Endothelial cell of umbilical vein (primary cell): ENCODE data around the gene CRIM1. TPM values are rescaled to one million over a fixed set of nuclear protein-coding genes. Genes with fewer than 3 reads are reported as not detected.
A peak's percentile ranks its signal among the peaks of the same experiment; 100 is the strongest.

Experiments
- BruUV-seq: library from RNA; stranded (reverse); fragments of 400-500 nt; replicated peaks from 2 replicates; lab custom pipeline; 2021; lab: Mats Ljungman, UMichigan
- CTCF ChIA-PET: fragments of 300-600, 350-600 bp; sonication (Branson Sonifier 250); formaldehyde crosslinking; loops from one replicate; lab custom pipeline; 2021; ENCODE audit warnings: antibody characterized with exemption, inconsistent platforms; lab: Charles Lee
- POLR2A ChIA-PET: fragments of 300-600, 350-600 bp; sonication (Branson Sonifier 250); formaldehyde crosslinking; loops from one replicate; lab custom pipeline; 2021; ENCODE audit warnings: antibody characterized with exemption, inconsistent platforms; lab: Charles Lee
- DNase-seq: peaks from one replicate; pipeline ENCODE4 v3.0.0-alpha.2; 2011; ENCODE audit warnings: low read depth, low spot score
- FAIRE-seq: peaks from 2 replicates; lab custom pipeline; 2011; peaks lifted over from hg19 to GRCh38; lab: Jason Lieb, UNC
- H2AFZ ChIP-seq: 2 replicates; pipeline ENCODE4 v1.6.0; 2012; ENCODE audit warnings: low read depth, low read length, control low read depth, inconsistent platforms
- H3K27ac ChIP-seq: 2 replicates; pipeline ENCODE4 v1.5.1; 2011; ENCODE audit warnings: low read depth, mild to moderate bottlenecking, control low read depth, low read length, moderate library complexity; ENCODE audit not compliant: insufficient read depth
- H3K27me3 ChIP-seq, 2 experiments: 2 replicates each; pipeline versions ENCODE4 v1.6.0 to v1.6.1; 2011; ENCODE audit warnings: low read length in 2 of 2, mixed read lengths in 1 of 2; ENCODE audit not compliant: control insufficient read depth in 2 of 2, insufficient read depth in 2 of 2
- H3K36me3 ChIP-seq, 2 experiments: 2 replicates in 1 of 2; 3 replicates in 1 of 2; pipeline ENCODE4 v1.5.1; 2011; ENCODE audit warnings: low read length in 2 of 2, mild to moderate bottlenecking in 1 of 2, moderate library complexity in 1 of 2; ENCODE audit not compliant: control insufficient read depth in 2 of 2, insufficient read depth in 2 of 2; ENCODE audit errors: extremely low read depth in 1 of 2
- H3K4me1 ChIP-seq: 3 replicates; pipeline ENCODE4 v1.5.1; 2011; ENCODE audit warnings: mild to moderate bottlenecking, low read length; ENCODE audit not compliant: control insufficient read depth, insufficient read depth; ENCODE audit errors: extremely low read depth
- H3K4me2 ChIP-seq: 2 replicates; pipeline ENCODE4 v1.6.1; 2011; ENCODE audit warnings: low read length, control low read depth, mixed read lengths; ENCODE audit not compliant: insufficient read depth
- H3K4me3 ChIP-seq, 3 experiments: fragments of 200-600 bp in 1 of 3; sonication (generic), shearing (Covaris generic) in 1 of 3; replicated peaks in 1 of 3; 2 replicates each; pipeline ENCODE4 v1.5.1; 2011 to 2016; ENCODE audit warnings: control low read depth in 3 of 3, low read length in 3 of 3, mild to moderate bottlenecking in 2 of 3, inconsistent platforms in 1 of 3, low read depth in 1 of 3, moderate library complexity in 1 of 3; ENCODE audit not compliant: insufficient read depth in 1 of 3
- H3K79me2 ChIP-seq: 2 replicates; pipeline ENCODE4 v1.6.0; 2012; ENCODE audit warnings: low read length, inconsistent platforms; ENCODE audit not compliant: control insufficient read depth, insufficient read depth
- H3K9ac ChIP-seq: replicated peaks from 2 replicates; pipeline ENCODE3; 2011; ENCODE audit warnings: low read length, control low read depth; ENCODE audit not compliant: insufficient read depth; ENCODE audit errors: extremely low read depth
- H3K9me1 ChIP-seq: replicated peaks from 3 replicates; pipeline ENCODE4 v1.6.0; 2011; ENCODE audit warnings: mild to moderate bottlenecking, low read length; ENCODE audit not compliant: control insufficient read depth, insufficient read depth; ENCODE audit errors: extremely low read depth
- H3K9me3 ChIP-seq: replicated peaks from 2 replicates; pipeline ENCODE4 v1.5.1; 2012; ENCODE audit warnings: low read length, inconsistent platforms; ENCODE audit not compliant: control insufficient read depth, insufficient read depth
- H4K20me1 ChIP-seq: replicated peaks from 2 replicates; pipeline ENCODE3; 2011; ENCODE audit warnings: mild to moderate bottlenecking, low read length; ENCODE audit not compliant: control insufficient read depth, insufficient read depth; ENCODE audit errors: extremely low read depth
- EZH2 ChIP-seq: IDR thresholded peaks from 2 replicates; pipeline ENCODE4 v1.6.1; 2012; ENCODE audit warnings: borderline replicate concordance, low read depth, mild to moderate bottlenecking, moderate library complexity, low read length, inconsistent platforms; ENCODE audit not compliant: severe bottlenecking
- FOS ChIP-seq: IDR thresholded peaks from 2 replicates; pipeline ENCODE4 v1.6.1; 2011; ENCODE audit warnings: mild to moderate bottlenecking, low read length, moderate library complexity, borderline replicate concordance; ENCODE audit not compliant: insufficient read depth
- GATA2 ChIP-seq: IDR thresholded peaks from 2 replicates; pipeline ENCODE4 v1.7.0; 2011; ENCODE audit warnings: low read depth, mild to moderate bottlenecking, moderate library complexity, mixed read lengths, low read length; ENCODE audit not compliant: insufficient read length, insufficient read depth
- JUN ChIP-seq: IDR thresholded peaks from 2 replicates; pipeline ENCODE4 v1.6.1; 2011; ENCODE audit warnings: borderline replicate concordance, low read depth; ENCODE audit not compliant: insufficient read length, insufficient read depth
- MYC ChIP-seq: IDR thresholded peaks from one replicate; pipeline ENCODE4 v1.6.1; 2011; ENCODE audit warnings: mild to moderate bottlenecking, low read depth, low read length
- POLR2A ChIP-seq: IDR thresholded peaks from 2 replicates; pipeline ENCODE4 v1.6.1; 2012; ENCODE audit warnings: low read depth, mild to moderate bottlenecking, control low read depth, low read length
- POLR2AphosphoS5 ChIP-seq: IDR thresholded peaks from 2 replicates; pipeline ENCODE4 v1.6.1; 2012; ENCODE audit warnings: low read depth, mild to moderate bottlenecking, control low read depth, low read length, moderate library complexity; ENCODE audit not compliant: insufficient read depth
- dilution Hi-C: fragments of 300-500 bp; cut with MboI; formaldehyde crosslinking; loops from one replicate; pipeline ENCODE4 v1.15.0; 2019; ENCODE audit warnings: low sequenced_read_pairs; ENCODE audit not compliant: extremely low pct_ligation_motif_present
- intact Hi-C: fragments of 100-400 bp; cut with micrococcal nuclease; formaldehyde crosslinking; loops from one replicate; pipeline ENCODE4 v1.10.0; 2022
- polyA plus RNA-seq, 4 experiments: library from polyadenylated mRNA; depleted of rRNA in 3 of 4; stranded (reverse) in 3 of 4; unstranded in 1 of 4; fragments of >200 nt; gene quantifications; 2 replicates each; pipeline versions ENCODE4 v1.2.1 to v1.2.3, GENCODE V29; 2011 to 2012; ENCODE audit warnings: missing spikeins in 1 of 4
- total RNA-seq: library from RNA; stranded (reverse); gene quantifications from 2 replicates; pipeline ENCODE4 v1.2.3, GENCODE V29; 2021
- TF ChIP-seq, protein P1 (sequence below): IDR thresholded peaks from 2 replicates; pipeline ENCODE4 v1.6.1; 2011; ENCODE audit not compliant: insufficient read depth, insufficient read length
- TF ChIP-seq, protein P2 (sequence below), 2 donors: IDR thresholded peaks; 1 replicate in 1 of 2; 2 replicates in 1 of 2; pipeline ENCODE4 v1.5.1; 2011; ENCODE audit warnings: low read length in 2 of 2, mild to moderate bottlenecking in 2 of 2, moderate library complexity in 2 of 2, control low read depth in 1 of 2, inconsistent platforms in 1 of 2, low read depth in 1 of 2; ENCODE audit not compliant: insufficient read depth in 1 of 2; ENCODE audit errors: extremely low read depth in 1 of 2

CRIM1 gene
- total and polyA plus RNA-seq, 2 donors (not counting 3 experiments of a cell fraction or from before 2014, with no cell fraction given) = 422 to 649 TPM

DNA sequence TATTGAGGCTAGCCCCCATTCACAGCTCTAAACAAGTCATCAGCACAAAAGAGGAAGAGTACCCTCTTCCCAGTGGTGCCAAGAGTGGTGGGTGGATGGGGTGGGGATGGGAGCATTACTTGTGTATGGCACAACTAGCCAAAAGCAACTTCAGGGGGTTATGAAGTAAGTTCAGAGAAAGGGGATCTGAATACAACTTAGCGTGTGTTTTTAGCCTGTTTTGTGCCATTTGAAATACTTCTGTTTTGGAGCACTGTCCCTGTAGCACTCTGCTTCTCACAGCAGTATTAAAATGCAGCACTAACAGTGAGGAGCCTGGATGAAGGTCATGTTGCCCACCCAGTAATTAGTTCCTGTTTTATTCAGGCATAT lies 113.5 kb downstream of the CRIM1 start:
- Histone ChIP-seq H2AFZ (no peak overlapping the region), H3K4me3 (no peak overlapping the region), H3K9me3 (no peaks in the 10 kb centered on the region), H3K79me2 (peaks cover 83% of the 10 kb centered on the region), H3K4me2 (no peak overlapping the region), H3K9me1 (no peaks in the 10 kb centered on the region), H3K4me1 (peaks cover 55% of the 10 kb centered on the region), H3K27me3 (no peaks in the 10 kb centered on the region), H4K20me1 (no peaks in the 10 kb centered on the region), H3K9ac (peak overlapping the region; percentile 22), H3K36me3 (peaks cover 28 to 50% of the 10 kb centered on the region in 2 experiments), H3K27ac (peak overlapping the region; percentile 70)
- intact Hi-C loops (loop anchor here (10.0 kb wide), 1 partner anchor 494 kb away; no protein-coding TSS in a partner anchor), dilution Hi-C loops (no loop called here)
- no peak for TF ChIP-seq EZH2
- TF ChIP-seq, protein P1, sequence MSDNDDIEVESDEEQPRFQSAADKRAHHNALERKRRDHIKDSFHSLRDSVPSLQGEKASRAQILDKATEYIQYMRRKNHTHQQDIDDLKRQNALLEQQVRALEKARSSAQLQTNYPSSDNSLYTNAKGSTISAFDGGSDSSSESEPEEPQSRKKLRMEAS = no peak
- TF ChIP-seq POLR2A = peak; percentile 46
- TF ChIP-seq JUN = no peak
- peak; percentile 1 for TF ChIP-seq FOS
- no TSS peak for BruUV-seq
- no peak for FAIRE-seq
- ChIA-PET POLR2A (interaction anchor here (0.8 kb wide), 1 partner anchor 17 kb away, joined by 4 read pairs; no protein-coding TSS in a partner anchor), CTCF (interaction anchor here (0.8 to 1.2 kb wide), 2 partner anchors 9 to 16 kb away, joined by 4 read pairs; no protein-coding TSS in a partner anchor)
- DNase-seq = no peak

DNA sequence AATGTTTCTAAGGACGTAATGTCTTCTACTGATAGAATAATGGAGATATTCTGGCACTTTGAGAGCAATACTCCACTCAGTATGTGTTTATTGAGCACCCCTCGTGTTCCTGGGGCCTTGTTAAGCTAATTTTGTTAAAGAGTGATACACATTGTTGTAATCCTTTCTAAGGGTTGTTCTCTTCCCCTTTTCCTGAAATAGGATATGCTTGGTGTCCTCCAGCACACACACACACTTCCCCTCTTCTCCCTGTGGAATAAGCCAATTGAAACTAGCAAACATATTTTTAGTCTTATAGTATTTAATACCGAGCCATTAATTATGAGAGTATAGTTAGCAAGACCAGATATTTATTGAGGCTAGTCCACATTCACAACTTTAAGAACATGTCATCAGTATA lies 114.1 kb downstream of the CRIM1 start:
- Histone ChIP-seq H3K79me2 (peaks cover 83% of the 10 kb centered on the region), H3K9ac (no peak overlapping the region), H3K9me1 (no peaks in the 10 kb centered on the region), H3K4me2 (no peak overlapping the region), H3K27me3 (no peaks in the 10 kb centered on the region), H2AFZ (no peak overlapping the region), H4K20me1 (no peaks in the 10 kb centered on the region), H3K36me3 (peaks cover 23 to 44% of the 10 kb centered on the region in 2 experiments), H3K27ac (peak overlapping the region; percentile 70), H3K4me1 (peaks cover 49% of the 10 kb centered on the region), H3K9me3 (no peaks in the 10 kb centered on the region), H3K4me3 (no peak overlapping the region)
- POLR2A ChIA-PET = no interaction called here
- CTCF ChIA-PET = interaction anchor here (0.7 kb wide), 1 partner anchor 37 kb away, joined by 3 read pairs; no protein-coding TSS in a partner anchor
- no peak for FAIRE-seq
- TF ChIP-seq JUN (no peak), EZH2 (no peak), POLR2AphosphoS5 (no peak), POLR2A (no peak), GATA2 (no peak), FOS (no peak), MYC (no peak)
- TF ChIP-seq, protein P2, sequence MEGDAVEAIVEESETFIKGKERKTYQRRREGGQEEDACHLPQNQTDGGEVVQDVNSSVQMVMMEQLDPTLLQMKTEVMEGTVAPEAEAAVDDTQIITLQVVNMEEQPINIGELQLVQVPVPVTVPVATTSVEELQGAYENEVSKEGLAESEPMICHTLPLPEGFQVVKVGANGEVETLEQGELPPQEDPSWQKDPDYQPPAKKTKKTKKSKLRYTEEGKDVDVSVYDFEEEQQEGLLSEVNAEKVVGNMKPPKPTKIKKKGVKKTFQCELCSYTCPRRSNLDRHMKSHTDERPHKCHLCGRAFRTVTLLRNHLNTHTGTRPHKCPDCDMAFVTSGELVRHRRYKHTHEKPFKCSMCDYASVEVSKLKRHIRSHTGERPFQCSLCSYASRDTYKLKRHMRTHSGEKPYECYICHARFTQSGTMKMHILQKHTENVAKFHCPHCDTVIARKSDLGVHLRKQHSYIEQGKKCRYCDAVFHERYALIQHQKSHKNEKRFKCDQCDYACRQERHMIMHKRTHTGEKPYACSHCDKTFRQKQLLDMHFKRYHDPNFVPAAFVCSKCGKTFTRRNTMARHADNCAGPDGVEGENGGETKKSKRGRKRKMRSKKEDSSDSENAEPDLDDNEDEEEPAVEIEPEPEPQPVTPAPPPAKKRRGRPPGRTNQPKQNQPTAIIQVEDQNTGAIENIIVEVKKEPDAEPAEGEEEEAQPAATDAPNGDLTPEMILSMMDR (IDR thresholded peaks at IDR 0.05; ENCODE audit: extremely low read depth in 1 of 2, insufficient read depth in 1 of 2, low read depth in 1 of 2, low read length in 2 of 2) = no peak
- TF ChIP-seq, protein P1 = no peak
- dilution Hi-C loops (no loop called here), intact Hi-C loops (loop anchor here (10.0 kb wide), 1 partner anchor 495 kb away; no protein-coding TSS in a partner anchor)
- DNase-seq = no peak
- no TSS peak for BruUV-seq
